Mucosa of descending colon (tissue), 3 donors: ENCODE data around the gene COBL. TPM values are rescaled to one million over a fixed set of nuclear protein-coding genes. Genes with fewer than 3 reads are reported as not detected.
"Not testable (repeated sequence)": the region's sequence is repeated elsewhere in the genome, so short reads cannot be mapped to it uniquely, and the experiment has no call there.

Experiments used
- ATAC-seq: fragments of 200-7000 bp; cut with Tn5 transposase; one replicate; pipeline ENCODE4 v1.9.1; 2020; ENCODE audit warnings: mild to moderate bottlenecking, moderate library complexity
- DNase-seq, 3 donors: peaks; one replicate each; pipeline ENCODE4 v3.0.0-alpha.2; 2020
- H3K36me3 ChIP-seq: fragments of 200-600 bp; one replicate; pipeline ENCODE4 v1.8.0; 2021; ENCODE audit warnings: low read depth, mild to moderate bottlenecking
- H3K4me1 ChIP-seq: fragments of 200-600 bp; one replicate; pipeline ENCODE4 v1.8.0; 2021; ENCODE audit warnings: low read depth, mild to moderate bottlenecking
- H3K4me3 ChIP-seq: fragments of 200-600 bp; one replicate; pipeline ENCODE4 v1.8.0; 2021; ENCODE audit warnings: mild to moderate bottlenecking
- H3K9me3 ChIP-seq: fragments of 200-600 bp; one replicate; pipeline ENCODE4 v1.8.0; 2021; ENCODE audit warnings: mild to moderate bottlenecking
- CTCF ChIP-seq: fragments of 200-600 bp; IDR thresholded peaks from one replicate; pipeline ENCODE4 v1.8.0; 2022; ENCODE audit warnings: antibody characterized with exemption, mild to moderate bottlenecking
- intact Hi-C, 2 donors: fragments of 100-400 bp; cut with DNase I in 1 of 2; cut with micrococcal nuclease in 1 of 2; formaldehyde crosslinking; loops; one replicate each; pipeline versions ENCODE4 v1.11.0 to v1.11.1; 2022; cut with DNase I, micrococcal nuclease
- total RNA-seq, 3 donors: library from RNA; stranded (reverse); fragmentation: NEBNext Ultra II Directional in 2 of 3; extraction: Animal tissue kit (Norgen Biotek cat#: 25700) in 2 of 3; gene quantifications; one replicate each; pipeline versions ENCODE4 v1.2.1 to v1.2.4, GENCODE V29; 2021 to 2023
- donor health status: DM: no; HTN: no; CAD: no; lungs with moderate emphysema.
- donor health status: DM: no; HTN: no; CAD: no.
- donor health status: DM: no; HTN: yes; CAD: no.

The COBL gene
- total RNA-seq, 3 donors from 2014 or later: 48.6 to 91.8 (median 56.6) TPM

DNA sequence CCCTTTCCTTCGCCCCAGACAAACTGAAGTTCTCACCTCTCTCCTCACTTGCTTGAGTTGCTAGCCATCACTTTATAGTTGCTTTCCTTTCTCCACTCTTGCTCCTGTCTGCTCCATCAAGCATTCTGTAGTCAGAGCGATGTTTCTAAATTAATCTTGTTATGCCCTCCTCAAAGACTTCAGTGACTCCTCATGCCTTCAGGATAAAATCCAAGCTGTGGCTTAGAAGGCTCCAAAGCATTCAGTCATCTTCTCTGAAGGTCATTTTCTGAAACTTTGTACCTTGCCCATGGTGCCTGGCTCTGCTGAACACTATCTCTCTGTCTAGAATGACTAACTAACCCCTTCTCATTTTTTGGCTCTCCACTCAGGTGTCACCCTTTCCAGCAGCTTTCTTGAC is 311.5 kb downstream of the COBL start:
- no peak for ATAC-seq
- H3K9me3 ChIP-seq: no peaks in the 10 kb centered on the region
- TF ChIP-seq CTCF: no peak
- H3K36me3 ChIP-seq: no peaks in the 10 kb centered on the region
- intact Hi-C loops: no loop called here
- H3K4me3 ChIP-seq: no peak overlapping the region
- no peak for DNase-seq
- H3K4me1 ChIP-seq: no peaks in the 10 kb centered on the region

DNA sequence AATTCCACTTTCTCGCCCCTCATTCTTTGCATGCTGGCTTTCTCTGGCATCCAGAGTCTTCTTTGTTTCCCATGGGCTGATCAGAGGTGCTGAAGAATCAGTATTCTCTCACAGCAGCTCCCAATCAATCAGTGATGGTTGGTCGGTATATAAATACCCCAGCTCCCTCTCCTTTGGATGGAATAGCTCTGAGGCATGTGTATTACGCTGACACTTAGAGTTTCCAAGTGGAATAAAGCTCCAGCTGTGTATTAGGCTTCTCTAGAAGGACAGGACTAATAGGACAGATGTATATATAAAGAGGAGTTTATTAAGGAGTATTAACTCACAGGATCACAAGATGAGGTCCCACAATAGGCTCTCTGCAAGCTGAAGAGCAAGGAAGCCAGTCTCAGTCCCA is 315.7 kb downstream of the COBL start:
- DNase-seq: no peak
- no peak for ATAC-seq
- intact Hi-C loops: no loop called here
- Histone ChIP-seq H3K9me3 (no peaks in the 10 kb centered on the region), H3K4me1 (no peaks in the 10 kb centered on the region), H3K4me3 (no peak overlapping the region), H3K36me3 (no peaks in the 10 kb centered on the region)
- TF ChIP-seq CTCF: no peak

- no peak for TF ChIP-seq CTCF
- H3K4me1 ChIP-seq: no peaks in the 10 kb centered on the region
- no peaks in the 10 kb centered on the region for H3K36me3 ChIP-seq
- no peak for ATAC-seq
- no peak overlapping the region for H3K4me3 ChIP-seq
- no peak for DNase-seq
- H3K9me3 ChIP-seq: no peaks in the 10 kb centered on the region
- intact Hi-C loops: no loop called here
These were observed 321.8 kb downstream of the COBL start for GRCh38 chr7:50994753-50995319.

DNA sequence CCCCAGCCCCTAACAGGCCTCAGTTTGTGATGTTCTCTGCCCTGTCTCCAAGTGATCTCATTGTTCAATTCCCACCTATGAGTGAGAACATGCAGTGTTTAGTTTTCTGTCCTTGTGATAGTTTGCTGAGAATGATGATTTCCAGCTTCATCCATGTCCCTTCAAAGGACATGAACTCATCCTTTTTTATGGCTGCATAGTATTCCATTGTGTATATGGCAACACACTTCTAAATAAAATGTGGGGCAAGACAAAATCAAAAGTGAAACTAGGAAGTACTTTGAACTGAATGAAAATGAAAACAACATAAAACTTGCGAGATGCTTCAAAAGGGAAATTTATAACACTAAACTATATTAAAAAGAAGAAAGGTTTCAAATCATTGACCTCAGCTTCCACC is 326.4 kb downstream of the COBL start:
- H3K36me3 ChIP-seq, ATAC-seq, H3K4me3 ChIP-seq, intact Hi-C loops, H3K4me1 ChIP-seq, H3K9me3 ChIP-seq, DNase-seq: not testable (repeated sequence)

- no peak overlapping the region for H3K4me3 ChIP-seq
- intact Hi-C loops: no loop called here
- no peaks in the 10 kb centered on the region for H3K4me1 ChIP-seq
- no peaks in the 10 kb centered on the region for H3K9me3 ChIP-seq
- TF ChIP-seq CTCF: no peak
- DNase-seq (no peak), ATAC-seq (no peak)
- H3K36me3 ChIP-seq: no peaks in the 10 kb centered on the region
These were observed 327.6 kb downstream of the COBL start for GRCh38 chr7:50988988-50989387.

GRCh38 chr7:50988465-50988864 is 328.1 kb downstream of the COBL start:
- Histone ChIP-seq H3K36me3 (no peaks in the 10 kb centered on the region), H3K9me3 (no peaks in the 10 kb centered on the region), H3K4me3 (no peak overlapping the region), H3K4me1 (no peaks in the 10 kb centered on the region)
- ATAC-seq: no peak
- no peak for DNase-seq
- TF ChIP-seq CTCF: no peak
- intact Hi-C loops: no loop called here
